MM.1S (cell line): ENCODE data around the gene NUB1.

Experiments
- DNase-seq: peaks from one replicate; pipeline ENCODE4 v3.0.0-alpha.2; 2015
- H2AFZ ChIP-seq: fragments of 300-600 bp; sonication (generic); 2 replicates; pipeline ENCODE4 v1.6.0; 2016; ENCODE audit warnings: antibody characterized with exemption, low read length
- H3F3A ChIP-seq: fragments of 300-600 bp; sonication (generic); 2 replicates; pipeline ENCODE4 v1.6.1; 2016; ENCODE audit warnings: mild to moderate bottlenecking, antibody characterized with exemption, low read length, moderate library complexity, mixed read lengths; ENCODE audit not compliant: insufficient read depth
- H3K27ac ChIP-seq: fragments of 300-600 bp; sonication (generic); 2 replicates; pipeline ENCODE4 v1.5.1; 2016; ENCODE audit warnings: mild to moderate bottlenecking, low read length
- H3K27me3 ChIP-seq: fragments of 300-600 bp; sonication (generic); replicated peaks from 2 replicates; pipeline ENCODE4 v1.6.0; 2016; ENCODE audit warnings: low read length; ENCODE audit not compliant: insufficient read depth
- H3K36me3 ChIP-seq: fragments of 300-600 bp; sonication (generic); replicated peaks from 2 replicates; pipeline ENCODE4 v1.6.1; 2016; ENCODE audit warnings: mild to moderate bottlenecking, low read length, mixed read lengths; ENCODE audit not compliant: insufficient read depth
- H3K4me1 ChIP-seq: fragments of 300-600 bp; sonication (generic); 2 replicates; pipeline ENCODE4 v1.6.1; 2016; ENCODE audit warnings: low read length, mixed read lengths
- H3K4me2 ChIP-seq: fragments of 300-600 bp; sonication (generic); 2 replicates; pipeline ENCODE4 v1.6.0; 2016; ENCODE audit warnings: low read depth, low read length
- H3K4me3 ChIP-seq: fragments of 300-600 bp; sonication (generic); 2 replicates; pipeline ENCODE4 v1.5.1; 2016; ENCODE audit warnings: low read length, mixed read lengths
- H3K79me2 ChIP-seq: fragments of 300-600 bp; sonication (generic); 2 replicates; pipeline ENCODE4 v1.6.1; 2016; ENCODE audit warnings: mixed run types, low read length, mixed read lengths
- H3K9ac ChIP-seq: fragments of 300-600 bp; sonication (generic); 2 replicates; pipeline ENCODE4 v1.6.1; 2016; ENCODE audit warnings: low read length, mixed read lengths
- H3K9me2 ChIP-seq: fragments of 300-600 bp; sonication (generic); replicated peaks from 2 replicates; pipeline ENCODE4 v1.6.1; 2016; ENCODE audit warnings: mild to moderate bottlenecking, low read length, mixed read lengths; ENCODE audit not compliant: insufficient read depth
- H3K9me3 ChIP-seq: fragments of 300-600 bp; sonication (generic); replicated peaks from 2 replicates; pipeline ENCODE4 v1.6.1; 2016; ENCODE audit warnings: mild to moderate bottlenecking, low read length, mixed read lengths; ENCODE audit not compliant: insufficient read depth
- H4K20me1 ChIP-seq: fragments of 300-600 bp; sonication (generic); 2 replicates; pipeline ENCODE4 v1.6.1; 2016; ENCODE audit warnings: mild to moderate bottlenecking, low read length, moderate library complexity, mixed read lengths; ENCODE audit not compliant: insufficient read depth
- EZH2 ChIP-seq: fragments of 300-600 bp; sonication (generic); optimal IDR thresholded peaks from 2 replicates; pipeline ENCODE3; 2017; ENCODE audit warnings: low read depth, mild to moderate bottlenecking, antibody characterized with exemption, low read length, mixed read lengths
- EZH2phosphoT487 ChIP-seq: fragments of 300-600 bp; sonication (generic); IDR thresholded peaks from 2 replicates; pipeline ENCODE4 v1.6.1; 2018; ENCODE audit warnings: antibody characterized with exemption, low read length
- TF ChIP-seq, protein P1 (sequence below): fragments of 300-600 bp; sonication (generic); IDR thresholded peaks from 2 replicates; pipeline ENCODE4 v1.5.1; 2016; ENCODE audit warnings: antibody characterized with exemption, low read length, mixed read lengths

NUB1 gene

DNA sequence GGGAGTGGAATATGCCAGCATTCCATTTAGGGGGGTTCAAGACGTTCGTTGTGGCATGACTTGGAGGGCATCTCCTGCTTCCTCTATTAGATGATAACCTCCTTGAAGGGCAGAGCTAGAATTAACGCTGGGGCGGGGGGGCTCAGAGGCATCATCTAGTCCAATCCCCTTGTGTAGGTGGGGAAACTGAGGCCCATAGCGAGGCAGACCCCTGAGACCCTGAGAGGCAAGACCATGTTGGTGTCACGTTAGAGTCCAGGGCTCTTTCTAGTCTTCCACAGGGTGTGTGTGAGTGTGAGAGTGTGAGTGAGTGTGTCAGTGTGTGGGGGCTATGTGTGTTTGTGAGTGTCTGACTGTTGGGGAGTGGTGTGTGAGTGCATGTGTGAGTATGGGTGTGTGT lies 29.3 kb upstream of the NUB1 start:
- no peaks in the 10 kb centered on the region for H3K4me1 ChIP-seq
- no peaks in the 10 kb centered on the region for H3K9me2 ChIP-seq
- DNase-seq: no peak
- H3K4me3 ChIP-seq: no peak overlapping the region
- no peak overlapping the region for H3K4me2 ChIP-seq
- no peak overlapping the region for H2AFZ ChIP-seq
- no peak overlapping the region for H3K27ac ChIP-seq
- H3K9me3 ChIP-seq: no peaks in the 10 kb centered on the region
- H3F3A ChIP-seq: no peaks in the 10 kb centered on the region
- H3K9ac ChIP-seq: no peak overlapping the region
- H3K27me3 ChIP-seq: peaks cover 14% of the 10 kb centered on the region
- TF ChIP-seq EZH2 (no peak), EZH2phosphoT487 (no peak)
- TF ChIP-seq, protein P1, sequence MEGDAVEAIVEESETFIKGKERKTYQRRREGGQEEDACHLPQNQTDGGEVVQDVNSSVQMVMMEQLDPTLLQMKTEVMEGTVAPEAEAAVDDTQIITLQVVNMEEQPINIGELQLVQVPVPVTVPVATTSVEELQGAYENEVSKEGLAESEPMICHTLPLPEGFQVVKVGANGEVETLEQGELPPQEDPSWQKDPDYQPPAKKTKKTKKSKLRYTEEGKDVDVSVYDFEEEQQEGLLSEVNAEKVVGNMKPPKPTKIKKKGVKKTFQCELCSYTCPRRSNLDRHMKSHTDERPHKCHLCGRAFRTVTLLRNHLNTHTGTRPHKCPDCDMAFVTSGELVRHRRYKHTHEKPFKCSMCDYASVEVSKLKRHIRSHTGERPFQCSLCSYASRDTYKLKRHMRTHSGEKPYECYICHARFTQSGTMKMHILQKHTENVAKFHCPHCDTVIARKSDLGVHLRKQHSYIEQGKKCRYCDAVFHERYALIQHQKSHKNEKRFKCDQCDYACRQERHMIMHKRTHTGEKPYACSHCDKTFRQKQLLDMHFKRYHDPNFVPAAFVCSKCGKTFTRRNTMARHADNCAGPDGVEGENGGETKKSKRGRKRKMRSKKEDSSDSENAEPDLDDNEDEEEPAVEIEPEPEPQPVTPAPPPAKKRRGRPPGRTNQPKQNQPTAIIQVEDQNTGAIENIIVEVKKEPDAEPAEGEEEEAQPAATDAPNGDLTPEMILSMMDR: no peak
- H3K79me2 ChIP-seq: no peaks in the 10 kb centered on the region
- no peaks in the 10 kb centered on the region for H3K36me3 ChIP-seq
- H4K20me1 ChIP-seq: no peaks in the 10 kb centered on the region

DNA sequence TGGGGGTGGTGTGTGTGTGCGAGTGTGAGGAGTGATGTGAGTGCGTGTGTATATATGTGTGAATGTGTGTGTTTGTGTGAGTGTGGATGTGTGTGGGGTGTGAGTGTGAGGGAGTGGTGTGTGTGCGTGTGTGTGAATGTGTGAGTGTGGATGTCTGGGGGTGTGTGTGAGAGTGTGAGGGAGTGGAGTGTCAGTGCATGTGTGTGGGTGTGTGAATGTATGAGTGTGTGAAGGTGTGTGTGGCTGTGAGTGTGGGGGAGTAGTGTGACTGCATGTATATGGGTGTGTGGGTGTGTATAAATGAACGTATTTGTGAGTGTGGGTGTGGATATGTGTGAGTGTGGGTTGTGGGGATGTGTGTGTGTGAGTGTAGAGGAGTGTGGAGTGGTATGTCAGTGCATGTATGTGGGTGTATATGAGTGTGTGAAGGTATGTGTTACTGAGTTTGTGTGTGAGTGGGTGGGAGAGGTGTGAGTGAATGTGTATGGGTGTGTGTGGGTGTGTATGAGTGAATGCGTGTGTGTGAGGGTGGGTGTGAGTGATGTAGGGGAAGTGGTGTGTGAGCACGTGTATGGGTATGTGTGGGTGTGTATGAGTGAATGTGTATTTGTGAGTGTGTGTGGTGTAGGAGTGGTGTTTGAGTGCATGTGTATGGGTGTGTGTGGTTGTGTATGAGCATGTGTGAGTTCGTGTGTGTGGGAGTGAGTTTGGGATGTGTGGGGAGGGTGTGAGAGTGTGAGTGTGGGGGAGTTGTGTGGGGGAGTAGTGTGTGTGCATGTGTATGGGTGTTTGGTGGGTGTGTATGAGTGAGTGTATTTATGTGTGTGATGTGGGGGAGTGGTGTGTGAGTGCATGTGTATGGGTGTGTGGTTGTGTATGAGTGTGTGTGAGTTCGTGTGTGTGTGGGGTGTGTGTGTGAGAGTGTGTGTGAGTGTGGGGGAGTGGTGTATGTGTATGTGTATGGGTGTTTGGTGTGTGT lies 28.5 kb upstream of the NUB1 start:
- Histone ChIP-seq H3K4me2 (no peak overlapping the region), H3K36me3 (no peaks in the 10 kb centered on the region), H3K4me3 (no peak overlapping the region), H3K79me2 (no peaks in the 10 kb centered on the region), H3K9ac (no peak overlapping the region), H2AFZ (no peak overlapping the region), H3K9me3 (no peaks in the 10 kb centered on the region), H3F3A (no peaks in the 10 kb centered on the region), H3K9me2 (no peaks in the 10 kb centered on the region), H3K4me1 (no peaks in the 10 kb centered on the region), H3K27ac (no peak overlapping the region), H3K27me3 (peaks cover 18% of the 10 kb centered on the region), H4K20me1 (no peaks in the 10 kb centered on the region)
- TF ChIP-seq EZH2 (no peak), EZH2phosphoT487 (no peak)
- TF ChIP-seq, protein P1: no peak
- no peak for DNase-seq

DNA sequence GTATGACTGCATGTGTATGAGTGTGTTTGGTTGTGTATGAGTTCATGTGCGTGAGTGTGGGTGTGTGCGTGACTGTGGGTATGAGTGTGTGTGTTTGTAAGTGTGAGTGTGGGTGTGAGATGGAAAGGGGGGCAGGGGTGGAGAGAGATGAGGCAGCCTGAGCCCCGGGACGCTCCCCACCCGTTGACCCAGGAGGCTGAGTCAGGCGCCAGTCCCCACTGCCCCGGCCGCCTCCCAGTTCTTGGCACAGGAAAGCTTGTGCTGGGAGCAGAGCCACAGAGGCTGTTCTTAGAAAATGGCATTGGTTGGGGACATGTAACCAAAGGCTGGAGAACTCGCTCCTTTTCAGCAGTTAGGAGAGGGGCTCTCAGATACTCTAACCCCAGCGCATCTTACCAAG lies 27.8 kb upstream of the NUB1 start:
- no peak for TF ChIP-seq EZH2
- no peak for TF ChIP-seq EZH2phosphoT487
- TF ChIP-seq, protein P1: no peak
- H3F3A ChIP-seq: no peaks in the 10 kb centered on the region
- H3K27ac ChIP-seq: no peak overlapping the region
- H2AFZ ChIP-seq: no peak overlapping the region
- no peaks in the 10 kb centered on the region for H3K9me3 ChIP-seq
- H3K9ac ChIP-seq: no peak overlapping the region
- H3K4me3 ChIP-seq: no peak overlapping the region
- H3K4me2 ChIP-seq: no peak overlapping the region
- peaks cover 17% of the 10 kb centered on the region for H3K27me3 ChIP-seq
- H3K36me3 ChIP-seq: no peaks in the 10 kb centered on the region
- no peak for DNase-seq
- no peaks in the 10 kb centered on the region for H3K4me1 ChIP-seq
- H4K20me1 ChIP-seq: no peaks in the 10 kb centered on the region
- H3K9me2 ChIP-seq: no peaks in the 10 kb centered on the region
- H3K79me2 ChIP-seq: no peaks in the 10 kb centered on the region
